Liver (tissue), 9 donors: ENCODE measurements around the gene IL7R. TPM values are rescaled to one million over a fixed set of nuclear protein-coding genes. Genes with fewer than 3 reads are reported as not detected.

Experiments
- DNase-seq: peaks from one replicate; pipeline ENCODE4 v3.0.0-alpha.2; 2017; ENCODE audit warnings: low spot score
- H3K27ac ChIP-seq, 2 donors: one replicate each; pipeline ENCODE4 v1.7.0; 2013; ENCODE audit warnings: inconsistent platforms in 2 of 2, low read length in 2 of 2, control low read depth in 1 of 2, low read depth in 1 of 2, mild to moderate bottlenecking in 1 of 2
- H3K27me3 ChIP-seq, 4 donors: one replicate each; pipeline versions ENCODE4 v1.6.1 to v1.7.0; 2013; ENCODE audit warnings: low read length in 3 of 4, inconsistent platforms in 1 of 4, mild to moderate bottlenecking in 1 of 4, moderate library complexity in 1 of 4; ENCODE audit not compliant: control insufficient read depth in 4 of 4, insufficient read depth in 4 of 4
- H3K36me3 ChIP-seq, 4 donors: one replicate each; pipeline versions ENCODE4 v1.6.1 to v1.7.0; 2013; ENCODE audit warnings: low read length in 3 of 4, mild to moderate bottlenecking in 3 of 4, low read depth in 1 of 4, moderate library complexity in 1 of 4; ENCODE audit not compliant: control insufficient read depth in 4 of 4, insufficient read depth in 3 of 4
- H3K4me1 ChIP-seq, 4 donors: one replicate each; pipeline versions ENCODE4 v1.6.1 to v1.7.0; 2013; ENCODE audit warnings: low read length in 3 of 4, mild to moderate bottlenecking in 3 of 4, moderate library complexity in 1 of 4; ENCODE audit not compliant: control insufficient read depth in 4 of 4, insufficient read depth in 4 of 4
- H3K4me3 ChIP-seq, 3 donors: one replicate each; pipeline versions ENCODE4 v1.6.1 to v1.7.0; 2013; ENCODE audit warnings: low read length in 3 of 3, control low read depth in 1 of 3, low read depth in 1 of 3, mild to moderate bottlenecking in 1 of 3
- H3K9ac ChIP-seq, 2 donors: one replicate each; pipeline ENCODE4 v1.7.0; 2013; ENCODE audit warnings: low read length in 2 of 2, mild to moderate bottlenecking in 2 of 2, moderate library complexity in 2 of 2, control low read depth in 1 of 2, low read depth in 1 of 2
- H3K9me3 ChIP-seq, 4 donors: one replicate each; pipeline versions ENCODE4 v1.6.1 to v1.7.0; 2013; ENCODE audit warnings: low read length in 3 of 4; ENCODE audit not compliant: control insufficient read depth in 4 of 4
- ATF3 ChIP-seq: IDR thresholded peaks from 2 replicates; pipeline ENCODE4 v1.6.1; 2016; ENCODE audit warnings: antibody characterized with exemption
- EGR1 ChIP-seq, 2 donors: IDR thresholded peaks; 2 replicates each; pipeline ENCODE4 v1.6.1; 2016 to 2018; ENCODE audit warnings: antibody characterized with exemption in 2 of 2, low read depth in 2 of 2
- FOXA2 ChIP-seq: IDR thresholded peaks from 2 replicates; pipeline ENCODE4 v1.6.1; 2016; ENCODE audit warnings: antibody characterized with exemption
- GABPA ChIP-seq, 2 donors: IDR thresholded peaks in 1 of 2; conservative IDR thresholded peaks in 1 of 2; 2 replicates each; pipeline ENCODE4 v1.6.1; 2016; ENCODE audit warnings: antibody characterized with exemption in 2 of 2, mild to moderate bottlenecking in 1 of 2, moderate library complexity in 1 of 2
- HNF4A ChIP-seq, 2 donors: conservative IDR thresholded peaks; 2 replicates each; pipeline ENCODE4 v1.6.1; 2016; ENCODE audit warnings: antibody characterized with exemption in 2 of 2, mild to moderate bottlenecking in 2 of 2
- HNF4G ChIP-seq: IDR thresholded peaks from 2 replicates; pipeline ENCODE4 v1.6.1; 2016; ENCODE audit warnings: antibody characterized with exemption
- JUND ChIP-seq, 2 donors: IDR thresholded peaks; 2 replicates each; pipeline ENCODE4 v1.6.1; 2016; ENCODE audit warnings: antibody characterized with exemption in 2 of 2
- MAX ChIP-seq: IDR thresholded peaks from 2 replicates; pipeline ENCODE4 v1.6.1; 2016; ENCODE audit warnings: antibody characterized with exemption
- NR2F2 ChIP-seq: IDR thresholded peaks from 2 replicates; pipeline ENCODE4 v1.6.1; 2016; ENCODE audit warnings: antibody characterized with exemption
- RAD21 ChIP-seq, 2 donors: IDR thresholded peaks; 2 replicates each; pipeline ENCODE4 v1.6.1; 2016; ENCODE audit warnings: antibody characterized with exemption in 2 of 2, mild to moderate bottlenecking in 2 of 2
- RXRA ChIP-seq, 2 donors: IDR thresholded peaks; 2 replicates each; pipeline ENCODE4 v1.6.1; 2017 to 2018; ENCODE audit warnings: antibody characterized with exemption in 2 of 2, mild to moderate bottlenecking in 1 of 2
- WGBS: extraction: QIAGEN DNeasy Blood & Tissue Kit; methylation state at CpG from one replicate; pipeline ENCODE4 v1.1.7; 2013; 5-methylcytosine and 5-hydroxymethylcytosine counted together
- polyA plus RNA-seq, 2 donors: library from polyadenylated mRNA; stranded (reverse) in 1 of 2; unstranded in 1 of 2; fragments of 200-250 nt in 1 of 2; fragments of >200 nt in 1 of 2; fragmentation: Nextera tagmentation in 1 of 2; extraction: Ambion mirVana in 1 of 2; gene quantifications; one replicate each; pipeline versions ENCODE4 v1.2.1 to v1.2.3, GENCODE V29; 2013 to 2015
- total RNA-seq, 2 donors: library from RNA; depleted of rRNA; stranded (reverse); fragments of >200 nt; gene quantifications; one replicate each; pipeline ENCODE4 v1.2.3, GENCODE V29; 2014
- TF ChIP-seq, protein P1 (sequence below): fragments of 150-350 bp; IDR thresholded peaks from 2 replicates; pipeline ENCODE4 v1.5.1; 2017; ENCODE audit warnings: improper control_type of control experiment, low read depth, low read length; ENCODE audit not compliant: missing input control
- TF ChIP-seq, protein P2 (sequence below): IDR thresholded peaks from 2 replicates; pipeline ENCODE4 v1.6.1; 2016; ENCODE audit warnings: antibody characterized with exemption
- donor health status: healthy.
- donor health status: healthy.
- donor health status: healthy.
- donor health status: healthy.
- donor health status: healthy.

The IL7R gene
- total and polyA plus RNA-seq, 4 donors = 1.0 to 5.4 (median 2.4) TPM

DNA sequence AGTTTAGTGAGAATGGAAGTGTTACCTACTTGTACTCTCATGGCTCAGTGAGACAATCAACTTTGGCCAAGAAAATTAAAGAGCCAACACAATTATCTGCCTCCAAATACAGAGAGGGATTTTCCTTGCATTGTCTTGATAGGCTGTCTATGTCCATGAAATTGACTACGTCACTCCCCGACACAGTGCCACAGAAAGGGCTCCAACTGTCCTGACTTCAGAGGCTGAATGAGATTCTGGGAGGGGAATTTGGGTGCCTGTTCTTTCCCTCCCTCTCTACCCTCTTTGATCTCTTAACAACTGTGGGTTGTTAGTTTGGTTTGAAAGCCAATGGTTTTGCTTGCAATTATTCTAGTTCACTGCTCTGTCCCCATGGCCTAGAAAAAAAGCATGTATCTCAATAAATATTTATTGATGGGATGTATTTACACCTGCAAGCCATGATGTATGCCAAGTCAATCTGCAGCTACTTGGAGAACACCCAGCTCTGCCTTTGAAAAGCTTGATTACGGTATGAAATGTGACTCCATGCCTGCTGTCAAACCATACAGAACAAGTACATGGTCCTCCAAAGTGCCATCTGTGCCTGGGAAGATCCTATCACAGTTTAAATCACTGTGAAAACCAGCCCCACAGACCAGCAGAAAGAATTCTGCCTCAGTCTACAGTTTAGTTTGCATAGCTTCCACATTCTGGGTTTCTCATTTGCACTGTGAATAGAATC is 44.4 kb downstream of the IL7R start:
- WGBS = 94% methylated on average over 3 of the region's 3 CpGs
- TF ChIP-seq GABPA (IDR thresholded peaks at IDR 0.05 in 1 of 2, conservative IDR thresholded peaks at IDR 0.05 in 1 of 2) (no peak), FOXA2 (no peak), EGR1 (IDR thresholded peaks at IDR 0.05; ENCODE audit: low read depth in 2 of 2) (no peak), HNF4A (conservative IDR thresholded peaks at IDR 0.05) (no peak), ATF3 (no peak), MAX (no peak), HNF4G (no peak), JUND (IDR thresholded peaks at IDR 0.05) (no peak), NR2F2 (no peak)
- TF ChIP-seq, protein P1, sequence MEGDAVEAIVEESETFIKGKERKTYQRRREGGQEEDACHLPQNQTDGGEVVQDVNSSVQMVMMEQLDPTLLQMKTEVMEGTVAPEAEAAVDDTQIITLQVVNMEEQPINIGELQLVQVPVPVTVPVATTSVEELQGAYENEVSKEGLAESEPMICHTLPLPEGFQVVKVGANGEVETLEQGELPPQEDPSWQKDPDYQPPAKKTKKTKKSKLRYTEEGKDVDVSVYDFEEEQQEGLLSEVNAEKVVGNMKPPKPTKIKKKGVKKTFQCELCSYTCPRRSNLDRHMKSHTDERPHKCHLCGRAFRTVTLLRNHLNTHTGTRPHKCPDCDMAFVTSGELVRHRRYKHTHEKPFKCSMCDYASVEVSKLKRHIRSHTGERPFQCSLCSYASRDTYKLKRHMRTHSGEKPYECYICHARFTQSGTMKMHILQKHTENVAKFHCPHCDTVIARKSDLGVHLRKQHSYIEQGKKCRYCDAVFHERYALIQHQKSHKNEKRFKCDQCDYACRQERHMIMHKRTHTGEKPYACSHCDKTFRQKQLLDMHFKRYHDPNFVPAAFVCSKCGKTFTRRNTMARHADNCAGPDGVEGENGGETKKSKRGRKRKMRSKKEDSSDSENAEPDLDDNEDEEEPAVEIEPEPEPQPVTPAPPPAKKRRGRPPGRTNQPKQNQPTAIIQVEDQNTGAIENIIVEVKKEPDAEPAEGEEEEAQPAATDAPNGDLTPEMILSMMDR = no peak
- TF ChIP-seq, protein P2, sequence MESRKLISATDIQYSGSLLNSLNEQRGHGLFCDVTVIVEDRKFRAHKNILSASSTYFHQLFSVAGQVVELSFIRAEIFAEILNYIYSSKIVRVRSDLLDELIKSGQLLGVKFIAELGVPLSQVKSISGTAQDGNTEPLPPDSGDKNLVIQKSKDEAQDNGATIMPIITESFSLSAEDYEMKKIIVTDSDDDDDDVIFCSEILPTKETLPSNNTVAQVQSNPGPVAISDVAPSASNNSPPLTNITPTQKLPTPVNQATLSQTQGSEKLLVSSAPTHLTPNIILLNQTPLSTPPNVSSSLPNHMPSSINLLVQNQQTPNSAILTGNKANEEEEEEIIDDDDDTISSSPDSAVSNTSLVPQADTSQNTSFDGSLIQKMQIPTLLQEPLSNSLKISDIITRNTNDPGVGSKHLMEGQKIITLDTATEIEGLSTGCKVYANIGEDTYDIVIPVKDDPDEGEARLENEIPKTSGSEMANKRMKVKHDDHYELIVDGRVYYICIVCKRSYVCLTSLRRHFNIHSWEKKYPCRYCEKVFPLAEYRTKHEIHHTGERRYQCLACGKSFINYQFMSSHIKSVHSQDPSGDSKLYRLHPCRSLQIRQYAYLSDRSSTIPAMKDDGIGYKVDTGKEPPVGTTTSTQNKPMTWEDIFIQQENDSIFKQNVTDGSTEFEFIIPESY = no peak
- H3K27me3 ChIP-seq = no peaks in the 10 kb centered on the region
- H3K9ac ChIP-seq = no peak overlapping the region
- H3K4me3 ChIP-seq = no peak overlapping the region
- DNase-seq = no peak
- peaks cover 0 to 3% (median 0%) of the 10 kb centered on the region in 4 donors for H3K9me3 ChIP-seq
- H3K4me1 ChIP-seq = no peaks in the 10 kb centered on the region
- H3K36me3 ChIP-seq = no peaks in the 10 kb centered on the region
- H3K27ac ChIP-seq = no peak overlapping the region

DNA sequence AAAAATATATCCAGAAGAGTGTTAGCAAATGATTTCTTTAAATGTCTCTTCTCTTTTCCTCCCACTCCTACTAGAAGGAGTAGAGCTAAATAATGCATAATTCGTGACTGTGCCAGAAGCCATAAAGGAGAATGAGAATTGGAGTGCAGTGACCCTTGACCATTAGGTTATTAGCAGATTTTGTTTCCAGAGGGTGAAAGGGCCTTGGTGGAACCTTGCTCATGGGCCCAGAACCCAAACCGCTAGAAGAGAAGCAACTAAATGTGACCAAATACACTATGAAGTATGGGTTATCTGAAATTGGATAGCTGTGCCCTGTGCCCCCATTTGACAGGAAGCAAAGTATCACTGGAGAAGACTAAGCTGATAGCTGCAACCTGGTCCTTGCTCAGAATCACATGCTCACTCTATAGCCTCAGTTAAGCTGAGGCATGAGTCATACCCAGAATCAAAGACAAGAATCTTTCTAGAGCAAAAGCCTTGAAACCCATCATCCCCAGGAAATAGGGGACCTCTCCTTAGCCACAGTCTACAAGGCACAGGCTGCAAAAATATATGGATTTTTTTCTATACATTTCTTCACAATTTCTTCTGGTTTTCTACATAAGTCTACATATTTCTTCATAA is 45.5 kb downstream of the IL7R start:
- Histone ChIP-seq H3K36me3 (no peaks in the 10 kb centered on the region), H3K4me3 (no peak overlapping the region), H3K9me3 (peaks cover 0 to 3% (median 0%) of the 10 kb centered on the region in 4 donors), H3K9ac (no peak overlapping the region), H3K4me1 (no peaks in the 10 kb centered on the region), H3K27ac (no peak overlapping the region), H3K27me3 (no peaks in the 10 kb centered on the region)
- TF ChIP-seq RXRA (IDR thresholded peaks at IDR 0.05) (no peak), HNF4G (no peak), ATF3 (no peak), MAX (no peak), GABPA (IDR thresholded peaks at IDR 0.05 in 1 of 2, conservative IDR thresholded peaks at IDR 0.05 in 1 of 2) (no peak), RAD21 (IDR thresholded peaks at IDR 0.05) (no peak), HNF4A (conservative IDR thresholded peaks at IDR 0.05) (no peak), NR2F2 (no peak)
- TF ChIP-seq, protein P1 = no peak
- no peak for DNase-seq
- WGBS = 82% methylated on average over 2 of the region's 2 CpGs
